Ishikawa (cell line): Measurements from ENCODE around the gene GET4.

ENCODE experiments used
- CEBPB ChIP-seq: IDR thresholded peaks from 2 replicates; pipeline ENCODE4 v1.6.1; 2012
- CREB1 ChIP-seq: IDR thresholded peaks from 2 replicates; pipeline ENCODE4 v1.6.1; 2012; ENCODE audit warnings: low read depth
- EGR1 ChIP-seq: IDR thresholded peaks from 2 replicates; pipeline ENCODE4 v1.6.1; 2012
- EP300 ChIP-seq: IDR thresholded peaks from 2 replicates; pipeline ENCODE4 v1.6.1; 2012; ENCODE audit warnings: borderline replicate concordance
- FOXM1 ChIP-seq: IDR thresholded peaks from 2 replicates; pipeline ENCODE4 v1.6.1; 2012; ENCODE audit warnings: low read depth, borderline replicate concordance
- MAX ChIP-seq: IDR thresholded peaks from 2 replicates; pipeline ENCODE4 v1.6.1; 2012
- NFIC ChIP-seq: IDR thresholded peaks from 2 replicates; pipeline ENCODE4 v1.6.1; 2012
- RAD21 ChIP-seq: IDR thresholded peaks from 2 replicates; pipeline ENCODE4 v1.6.1; 2012; ENCODE audit warnings: low read depth
- REST ChIP-seq: IDR thresholded peaks from 2 replicates; pipeline ENCODE4 v1.6.1; 2012; ENCODE audit warnings: low read depth, mild to moderate bottlenecking
- TAF1 ChIP-seq: IDR thresholded peaks from 2 replicates; pipeline ENCODE4 v1.6.1; 2012; ENCODE audit warnings: low read depth, mild to moderate bottlenecking
- TCF12 ChIP-seq: IDR thresholded peaks from 2 replicates; pipeline ENCODE4 v1.6.1; 2012; ENCODE audit warnings: low read depth
- TEAD4 ChIP-seq: IDR thresholded peaks from 2 replicates; pipeline ENCODE4 v1.6.1; 2012
- USF1 ChIP-seq: IDR thresholded peaks from 2 replicates; pipeline ENCODE4 v1.6.1; 2012
- YY1 ChIP-seq: IDR thresholded peaks from 2 replicates; pipeline ENCODE4 v1.6.1; 2012; ENCODE audit warnings: low read depth
- ZBTB7A ChIP-seq: IDR thresholded peaks from 2 replicates; pipeline ENCODE4 v1.6.1; 2012; ENCODE audit warnings: low read depth

Gene GET4

GRCh38 chr7:831596-832166 is 44.7 kb upstream of the GET4 start:
- TF ChIP-seq ZBTB7A (no peak), TEAD4 (peak; percentile 50), EP300 (peak; percentile 68; the same call in 1 of the 2 replicates), FOXM1 (no peak; the same call in 1 of the 2 replicates), NFIC (peak; percentile 26; the same call in 1 of the 2 replicates), YY1 (no peak), CEBPB (0 out of 2 replicates have a peak, but pooled peaks have one; percentile 16), MAX (peak; percentile 52; the same call in 1 of the 2 replicates), TCF12 (peak; percentile 56; the same call in 1 of the 2 replicates)

GRCh38 chr7:832167-832967 is 44.0 kb upstream of the GET4 start, which contains the start of gene SUN1:
Gene SUN1 (plus strand): TSS chr7:832476. CDS start chr7:832525, 49 bp downstream.
- TF ChIP-seq ZBTB7A (no peak), USF1 (no peak), CREB1 (no peak), RAD21 (no peak), MAX (peak; percentile 57; the same call in 1 of the 2 replicates), TEAD4 (peak; percentile 52), EP300 (no peak), CEBPB (no peak), FOXM1 (no peak), TCF12 (no peak), NFIC (no peak), REST (no peak)

GRCh38 chr7:832968-833424 is 43.4 kb upstream of the GET4 start:
- TF ChIP-seq CEBPB, result no peak

GRCh38 chr7:833601-834258 is 42.6 kb upstream of the GET4 start:
- TF ChIP-seq CEBPB, result no peak
- no peak for TF ChIP-seq TEAD4
- TF ChIP-seq USF1, result no peak
- TF ChIP-seq CREB1, result no peak
- no peak for TF ChIP-seq EGR1
- TF ChIP-seq FOXM1, result no peak
- TF ChIP-seq REST, result no peak
- TF ChIP-seq YY1, result no peak
- TF ChIP-seq TAF1, result no peak
- no peak for TF ChIP-seq NFIC
- TF ChIP-seq MAX, result no peak

- TF ChIP-seq REST, result no peak
- TF ChIP-seq EGR1, result no peak
- no peak for TF ChIP-seq CEBPB
- TF ChIP-seq MAX, result no peak
- no peak for TF ChIP-seq EP300
- no peak for TF ChIP-seq TEAD4
- TF ChIP-seq CREB1, result no peak
- TF ChIP-seq NFIC, result no peak
- TF ChIP-seq TCF12, result no peak
- no peak for TF ChIP-seq RAD21
- TF ChIP-seq YY1, result no peak
- no peak for TF ChIP-seq ZBTB7A
- no peak for TF ChIP-seq USF1
These were observed 42.1 kb upstream of the GET4 start for GRCh38 chr7:834277-834676.
